Measurements from ENCODE around the gene MYOG. TPM values are rescaled to one million over a fixed set of nuclear protein-coding genes. Genes with fewer than 3 reads are reported as not detected.

Gene MYOG
- total and polyA plus RNA-seq, 2 donors (not counting 1 experiment from before 2014, with no cell fraction given): not detected

DNA sequence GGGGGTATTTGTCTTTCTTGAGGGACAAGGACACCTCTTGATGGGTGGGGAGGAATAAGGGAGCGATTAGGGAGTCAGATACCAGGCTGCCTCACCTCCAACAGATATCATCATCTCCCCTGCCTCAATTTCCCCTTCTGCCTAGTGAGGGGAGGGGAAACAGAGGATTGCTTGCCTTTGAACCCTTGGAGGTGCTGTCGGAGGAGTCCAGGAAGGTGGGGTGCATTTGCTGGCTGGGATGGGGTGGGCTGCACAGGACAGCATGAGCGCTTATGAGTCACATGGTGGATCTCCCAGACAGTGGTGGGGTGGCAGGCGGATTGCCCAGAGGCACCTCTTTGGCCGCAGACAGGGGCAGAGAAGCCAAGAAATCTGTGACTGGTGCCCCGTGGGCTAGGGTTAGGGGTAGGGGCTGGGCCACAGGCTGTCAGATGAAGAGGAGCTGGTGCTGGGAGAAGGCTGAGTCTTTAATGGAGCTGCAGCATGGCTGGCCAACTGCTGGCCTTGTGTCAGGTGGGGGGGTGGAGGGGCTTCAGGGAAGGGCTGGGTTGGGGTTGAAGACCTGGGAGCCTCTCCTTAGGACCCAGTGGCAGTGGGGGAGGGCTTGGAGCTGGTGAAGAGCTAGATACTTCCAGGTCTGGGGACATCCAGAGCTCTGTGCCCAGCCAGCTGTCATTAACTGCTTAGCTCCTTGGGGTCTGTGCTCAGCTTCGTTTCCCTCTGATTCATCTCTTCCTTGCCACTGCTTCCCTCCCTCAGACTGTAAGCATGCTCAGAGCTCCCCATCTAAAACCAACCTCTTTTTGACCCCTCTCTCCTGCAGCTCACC, 34.7 kb upstream of the MYOG start:
- no peak overlapping the region for H3K27ac ChIP-seq (ENCODE audit: low read length in 2 of 2)
- no peak for TF ChIP-seq EZH2 (IDR thresholded peaks at IDR 0.05; ENCODE audit: borderline replicate concordance, insufficient read depth, low read depth, low read length, poor library complexity, severe bottlenecking)
- TF ChIP-seq, protein P1, sequence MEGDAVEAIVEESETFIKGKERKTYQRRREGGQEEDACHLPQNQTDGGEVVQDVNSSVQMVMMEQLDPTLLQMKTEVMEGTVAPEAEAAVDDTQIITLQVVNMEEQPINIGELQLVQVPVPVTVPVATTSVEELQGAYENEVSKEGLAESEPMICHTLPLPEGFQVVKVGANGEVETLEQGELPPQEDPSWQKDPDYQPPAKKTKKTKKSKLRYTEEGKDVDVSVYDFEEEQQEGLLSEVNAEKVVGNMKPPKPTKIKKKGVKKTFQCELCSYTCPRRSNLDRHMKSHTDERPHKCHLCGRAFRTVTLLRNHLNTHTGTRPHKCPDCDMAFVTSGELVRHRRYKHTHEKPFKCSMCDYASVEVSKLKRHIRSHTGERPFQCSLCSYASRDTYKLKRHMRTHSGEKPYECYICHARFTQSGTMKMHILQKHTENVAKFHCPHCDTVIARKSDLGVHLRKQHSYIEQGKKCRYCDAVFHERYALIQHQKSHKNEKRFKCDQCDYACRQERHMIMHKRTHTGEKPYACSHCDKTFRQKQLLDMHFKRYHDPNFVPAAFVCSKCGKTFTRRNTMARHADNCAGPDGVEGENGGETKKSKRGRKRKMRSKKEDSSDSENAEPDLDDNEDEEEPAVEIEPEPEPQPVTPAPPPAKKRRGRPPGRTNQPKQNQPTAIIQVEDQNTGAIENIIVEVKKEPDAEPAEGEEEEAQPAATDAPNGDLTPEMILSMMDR (IDR thresholded peaks at IDR 0.05): no peak
- no peak overlapping the region for H3K4me2 ChIP-seq (replicated peaks; ENCODE audit: low read depth, low read length, poor library complexity, severe bottlenecking)
- no peaks in the 10 kb centered on the region for H4K20me1 ChIP-seq (ENCODE audit: control insufficient read depth, insufficient read depth, low read length, poor library complexity, severe bottlenecking)
- WGBS (ENCODE audit: insufficient coverage): 69% methylated on average over 6 of the region's 7 CpGs
- no peaks in the 10 kb centered on the region for H3K4me1 ChIP-seq (ENCODE audit: control insufficient read depth in 2 of 2, insufficient read depth in 2 of 2, low read length in 2 of 2)
- no peaks in the 10 kb centered on the region for H3K36me3 ChIP-seq (replicated peaks in 1 of 2; ENCODE audit: control extremely low read depth in 1 of 2, control insufficient read depth in 1 of 2, extremely low read depth in 1 of 2, insufficient read depth in 2 of 2, low read length in 1 of 2)
- no peaks in the 10 kb centered on the region for H3K79me2 ChIP-seq (ENCODE audit: control insufficient read depth, insufficient read depth, low read length)
- no peak for ATAC-seq (ENCODE audit: low read depth)
- no peak overlapping the region for H3K4me3 ChIP-seq (ENCODE audit: control extremely low read depth in 1 of 5, extremely low read depth in 1 of 5, insufficient read depth in 1 of 5, low read depth in 2 of 5, low read length in 4 of 5)
- CTCF ChIA-PET: no interaction called here
- Mint-ChIP-seq H3K4me3 (no peak overlapping the region), H3K4me1 (peaks cover 5% of the 10 kb centered on the region), H3K27me3 (peaks cover 80% of the 10 kb centered on the region), H3K9me3 (ENCODE audit: insufficient read depth) (no peaks in the 10 kb centered on the region), H3K27ac (no peak overlapping the region)
- DNase-seq: no peak
- POLR2A ChIA-PET: no interaction called here
- no peak overlapping the region for H2AFZ ChIP-seq (ENCODE audit: insufficient read depth, low read depth, low read length, poor library complexity, severe bottlenecking)
- H3K9ac ChIP-seq (ENCODE audit: low read length): no peak overlapping the region
- H3K27me3 ChIP-seq (replicated peaks in 1 of 4; ENCODE audit: control extremely low read depth in 1 of 4, control insufficient read depth in 3 of 4, insufficient read depth in 4 of 4, low read length in 3 of 4): peaks cover 0 to 40% (median 14%) of the 10 kb centered on the region in 4 experiments
- no peaks in the 10 kb centered on the region for H3K9me3 ChIP-seq (ENCODE audit: control extremely low read depth in 1 of 3, control insufficient read depth in 2 of 3, insufficient read depth in 1 of 3, low read length in 2 of 3)
- intact Hi-C loops (cut with micrococcal nuclease): no loop called here
